AG10803 (cell line): ENCODE measurements around the gene BRDT.

ENCODE experiments used
- DNase-seq: peaks from one replicate; pipeline ENCODE4 v3.0.0; 2010; ENCODE audit warnings: low read depth
- H3K4me3 ChIP-seq: 2 replicates; pipeline ENCODE4 v1.5.1; 2011; ENCODE audit warnings: mild to moderate bottlenecking, low read length, control low read depth
- CTCF ChIP-seq: conservative IDR thresholded peaks from 2 replicates; pipeline ENCODE4 v1.5.1; 2011; ENCODE audit warnings: mild to moderate bottlenecking, low read length, control low read depth, inconsistent platforms

The BRDT gene

DNA sequence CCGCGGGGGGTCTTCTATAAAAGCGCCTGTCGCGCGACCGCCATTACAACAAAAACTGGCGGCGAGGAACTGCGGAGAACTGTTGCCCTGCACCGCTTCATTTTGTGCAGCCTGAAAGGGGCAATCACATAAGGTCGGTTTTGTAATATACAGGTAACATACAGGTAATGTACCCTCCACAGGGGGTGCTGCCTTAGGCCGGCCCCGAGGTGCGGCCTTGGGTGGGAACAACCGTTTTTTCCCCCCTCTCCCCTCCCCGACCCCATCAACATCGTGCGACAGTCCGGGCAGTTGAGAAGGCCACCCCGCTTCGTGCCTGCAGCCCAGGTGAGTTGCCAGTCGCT, at the start of gene BRDT:
Gene BRDT (plus strand): TSS at position 46 of the 344 bp plus-strand sequence. CDS start 13,354 bp downstream, outside the sequence.
- TF ChIP-seq CTCF = no peak
- no peak for DNase-seq
- H3K4me3 ChIP-seq = no peak within 1 kb of the TSS

DNA sequence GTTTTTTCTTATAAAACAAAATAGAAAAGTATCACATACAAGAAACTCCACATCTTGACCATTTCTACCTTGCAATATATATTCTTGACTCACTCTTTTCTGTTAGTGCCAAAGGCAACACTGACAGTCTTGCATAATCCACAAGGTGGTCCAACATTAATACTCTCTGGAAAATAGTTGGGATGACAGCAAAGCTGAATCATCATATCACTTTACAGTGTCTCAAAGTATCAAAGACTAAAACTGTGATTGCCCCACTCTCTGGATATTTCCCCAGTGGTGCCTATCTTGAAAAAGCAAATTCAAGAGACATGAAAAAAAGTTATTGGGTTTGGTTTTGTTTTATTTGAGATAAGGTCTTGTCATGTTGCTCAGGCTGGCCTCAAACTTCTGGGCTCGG, 48.6 kb upstream of the BRDT start:
- peak; percentile 91 for DNase-seq
- no peak overlapping the region for H3K4me3 ChIP-seq
- TF ChIP-seq CTCF = no peak

DNA sequence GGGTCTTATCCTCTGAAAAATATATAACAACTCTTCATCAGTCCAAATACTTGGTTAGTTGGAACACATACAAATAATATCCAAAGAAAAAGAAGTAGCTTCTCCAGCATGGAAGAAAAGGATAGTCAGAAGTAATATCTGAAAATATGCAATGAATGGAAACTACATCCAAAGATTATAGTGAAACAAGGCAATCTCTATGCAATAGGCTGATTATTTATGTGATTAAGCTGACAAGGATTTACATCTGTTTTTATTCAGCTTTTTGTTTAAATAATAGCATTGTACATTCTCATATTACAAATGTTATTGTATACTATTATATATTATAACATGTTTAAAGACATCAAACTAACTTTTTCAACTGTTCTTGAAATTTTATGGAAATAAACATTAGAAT, 48.0 kb upstream of the BRDT start:
- H3K4me3 ChIP-seq = no peak overlapping the region
- no peak for DNase-seq
- TF ChIP-seq CTCF = no peak

DNA sequence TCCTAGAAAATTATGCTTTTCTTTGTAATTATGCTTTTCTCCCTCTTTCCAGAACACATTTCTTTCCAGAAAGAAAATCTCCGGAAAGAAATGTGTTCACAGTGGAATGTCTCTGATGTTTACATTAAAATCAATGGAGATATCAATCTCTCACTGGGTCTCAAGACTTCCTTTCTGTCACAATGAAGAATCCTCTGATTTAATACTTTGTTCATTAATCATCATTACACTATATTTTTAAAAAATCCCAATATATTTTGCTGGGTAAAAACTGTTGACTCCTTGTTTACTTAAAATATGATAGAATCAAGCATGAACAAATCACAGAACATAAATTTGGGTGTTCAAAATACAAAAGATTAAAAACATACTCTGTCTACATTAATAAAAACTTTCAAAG, 36.9 kb upstream of the BRDT start:
- no peak overlapping the region for H3K4me3 ChIP-seq
- no peak for DNase-seq
- TF ChIP-seq CTCF = no peak

- DNase-seq = no peak
- no peak overlapping the region for H3K4me3 ChIP-seq
- TF ChIP-seq CTCF = no peak
Measured at GRCh38 chr1:91913018-91913417, 36.2 kb upstream of the BRDT start.

- no peak overlapping the region for H3K4me3 ChIP-seq
- no peak for DNase-seq
- no peak for TF ChIP-seq CTCF
Measured at GRCh38 chr1:91916046-91916445, 33.2 kb upstream of the BRDT start.

DNA sequence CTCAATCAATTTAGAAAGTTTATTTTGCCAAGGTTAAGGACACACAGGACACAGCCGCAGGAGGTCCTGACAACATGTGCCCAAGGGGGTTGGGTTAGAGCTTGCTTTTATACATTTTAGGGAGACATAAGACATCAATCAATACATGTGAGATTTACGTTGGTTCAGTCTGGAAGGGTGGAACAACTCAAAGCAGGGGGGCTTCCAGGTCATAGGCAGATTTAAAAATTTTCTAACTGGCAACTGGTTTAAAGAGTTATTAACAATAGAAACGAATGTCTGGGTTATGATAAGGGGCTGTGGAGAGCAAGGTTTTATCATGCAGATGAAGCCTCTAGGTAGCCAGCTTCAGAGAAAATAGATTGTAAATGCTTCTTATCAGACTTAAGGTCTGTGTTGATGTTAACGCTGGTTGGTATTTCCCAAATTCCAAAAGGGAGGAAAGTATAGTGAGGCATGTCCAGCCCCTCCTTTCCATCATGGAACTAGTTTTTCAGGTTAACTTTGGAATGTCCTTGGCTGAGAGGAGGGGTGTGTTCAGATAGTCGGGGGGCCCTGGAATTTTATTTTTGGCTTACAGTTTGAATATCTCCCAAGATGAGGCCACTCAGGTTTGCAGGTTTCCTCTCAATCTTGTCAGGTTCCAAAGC, 32.3 kb upstream of the BRDT start:
- H3K4me3 ChIP-seq = no peak overlapping the region
- DNase-seq = no peak
- TF ChIP-seq CTCF = no peak
